ENCODE results near the gene GPR137B. TPM values are rescaled to one million over a fixed set of nuclear protein-coding genes. Genes with fewer than 3 reads are reported as not detected.

Gene GPR137B
- total and polyA plus RNA-seq, 7 donors, result 0.60 to 1.9 (median 1.5) TPM

DNA sequence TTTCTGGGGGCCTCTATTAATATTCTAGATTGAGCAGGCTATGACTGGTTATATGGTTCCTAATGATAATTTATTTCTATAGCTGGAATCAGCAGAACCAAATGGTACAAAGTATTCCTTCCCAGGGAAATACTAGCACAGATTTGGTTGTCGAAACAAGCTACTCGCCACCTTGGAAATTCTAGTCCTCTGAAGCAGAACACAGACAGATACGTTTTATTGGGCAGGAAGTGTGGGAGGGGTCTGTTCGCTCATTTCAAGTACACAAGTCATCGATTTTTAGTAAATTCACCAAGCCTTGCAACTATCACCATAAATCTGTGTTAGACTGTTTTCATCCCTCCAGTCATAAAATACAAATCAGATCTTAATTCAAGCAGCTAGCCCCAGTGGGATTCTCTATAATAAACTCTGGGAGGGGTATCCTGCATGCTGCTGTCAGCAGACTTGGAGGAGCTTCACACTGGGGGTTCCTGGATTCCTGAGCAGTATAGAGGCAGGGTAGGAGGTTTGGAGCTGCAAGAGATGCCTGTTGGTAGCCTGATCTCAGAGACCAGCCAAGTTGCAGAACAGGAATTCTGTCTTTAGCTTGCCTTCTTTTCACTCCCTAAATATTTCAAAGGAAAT, 9.8 kb upstream of the GPR137B start:
- Histone ChIP-seq H3K9me3 (peaks cover 5% of the 10 kb centered on the region), H3K27ac (no peak overlapping the region), H3K4me1 (no peaks in the 10 kb centered on the region), H3K4me3 (no peak overlapping the region), H3K27me3 (ENCODE audit: insufficient read depth in 3 of 3, low read length in 2 of 3) (peaks cover 0 to 5% (median 1%) of the 10 kb centered on the region in 3 donors), H3K36me3 (ENCODE audit: insufficient read depth in 1 of 2, low read depth in 1 of 2) (no peaks in the 10 kb centered on the region)
- no peak for ATAC-seq
- DNase-seq, result no peak
- TF ChIP-seq, protein P1, sequence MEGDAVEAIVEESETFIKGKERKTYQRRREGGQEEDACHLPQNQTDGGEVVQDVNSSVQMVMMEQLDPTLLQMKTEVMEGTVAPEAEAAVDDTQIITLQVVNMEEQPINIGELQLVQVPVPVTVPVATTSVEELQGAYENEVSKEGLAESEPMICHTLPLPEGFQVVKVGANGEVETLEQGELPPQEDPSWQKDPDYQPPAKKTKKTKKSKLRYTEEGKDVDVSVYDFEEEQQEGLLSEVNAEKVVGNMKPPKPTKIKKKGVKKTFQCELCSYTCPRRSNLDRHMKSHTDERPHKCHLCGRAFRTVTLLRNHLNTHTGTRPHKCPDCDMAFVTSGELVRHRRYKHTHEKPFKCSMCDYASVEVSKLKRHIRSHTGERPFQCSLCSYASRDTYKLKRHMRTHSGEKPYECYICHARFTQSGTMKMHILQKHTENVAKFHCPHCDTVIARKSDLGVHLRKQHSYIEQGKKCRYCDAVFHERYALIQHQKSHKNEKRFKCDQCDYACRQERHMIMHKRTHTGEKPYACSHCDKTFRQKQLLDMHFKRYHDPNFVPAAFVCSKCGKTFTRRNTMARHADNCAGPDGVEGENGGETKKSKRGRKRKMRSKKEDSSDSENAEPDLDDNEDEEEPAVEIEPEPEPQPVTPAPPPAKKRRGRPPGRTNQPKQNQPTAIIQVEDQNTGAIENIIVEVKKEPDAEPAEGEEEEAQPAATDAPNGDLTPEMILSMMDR (IDR thresholded peaks at IDR 0.05), result no peak
- intact Hi-C loops (cut with DNase I), result no loop called here
- 58 to 66% (median 64%) methylated on average over 5 of the region's 5 CpGs for WGBS, 3 donors

DNA sequence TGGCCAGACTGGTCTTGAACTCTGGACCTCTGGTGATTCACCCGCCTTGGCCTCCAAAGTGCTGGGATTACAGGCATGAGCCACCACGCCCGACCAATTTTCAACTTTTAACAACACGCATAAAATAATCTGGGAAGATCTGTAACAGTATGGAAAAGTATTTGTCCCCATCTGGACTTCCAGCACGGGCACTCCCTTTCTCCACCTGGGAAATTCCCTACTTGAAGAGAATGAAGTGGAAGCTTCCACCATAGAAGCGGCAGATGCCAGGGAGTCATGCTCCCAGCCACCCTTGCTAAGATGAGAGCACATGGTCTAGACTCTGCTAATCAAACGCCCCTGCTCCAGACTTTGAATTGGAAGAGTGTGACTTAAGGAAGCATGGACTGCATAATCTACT, 9.0 kb upstream of the GPR137B start:
- no peaks in the 10 kb centered on the region for H3K36me3 ChIP-seq (ENCODE audit: insufficient read depth in 1 of 2, low read depth in 1 of 2)
- H3K4me1 ChIP-seq, result no peaks in the 10 kb centered on the region
- no peak overlapping the region for H3K4me3 ChIP-seq
- intact Hi-C loops (cut with DNase I), result no loop called here
- no peak for DNase-seq
- 76 to 82% (median 79%) methylated on average over 7 of the region's 7 CpGs for WGBS, 3 donors
- H3K27me3 ChIP-seq (ENCODE audit: insufficient read depth in 3 of 3, low read length in 2 of 3), result peaks cover 0 to 5% (median 1%) of the 10 kb centered on the region in 3 donors
- H3K27ac ChIP-seq, result no peak overlapping the region
- no peak for ATAC-seq
- peaks cover 5% of the 10 kb centered on the region for H3K9me3 ChIP-seq
- TF ChIP-seq, protein P1 (IDR thresholded peaks at IDR 0.05), result no peak

DNA sequence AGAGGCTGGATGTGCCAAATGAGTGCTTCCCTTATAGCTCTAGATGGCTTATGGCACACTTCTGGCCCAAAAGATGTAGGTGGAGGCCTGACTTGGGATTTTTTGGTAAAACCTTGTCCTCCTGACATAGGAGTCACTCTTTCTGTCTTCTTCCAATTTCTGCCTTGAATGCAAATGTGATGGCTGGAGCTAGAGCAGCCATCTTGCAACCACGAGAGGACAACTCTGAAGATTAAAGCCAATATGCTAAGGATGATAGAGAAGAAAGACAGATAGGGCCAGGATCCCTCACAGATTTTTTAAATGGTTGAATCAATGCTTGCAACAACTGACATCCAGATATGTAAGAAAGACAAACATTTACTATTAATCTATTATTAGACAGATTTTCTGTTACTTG, 8.5 kb upstream of the GPR137B start:
- Histone ChIP-seq H3K4me3 (no peak overlapping the region), H3K9me3 (peaks cover 5% of the 10 kb centered on the region), H3K36me3 (ENCODE audit: insufficient read depth in 1 of 2, low read depth in 1 of 2) (no peaks in the 10 kb centered on the region), H3K27me3 (ENCODE audit: insufficient read depth in 3 of 3, low read length in 2 of 3) (peaks cover 0 to 5% (median 0%) of the 10 kb centered on the region in 3 donors), H3K27ac (no peak overlapping the region), H3K4me1 (no peaks in the 10 kb centered on the region)
- TF ChIP-seq, protein P1 (IDR thresholded peaks at IDR 0.05), result no peak
- ATAC-seq, result no peak
- whole genome bisulfite sequencing, 3 donors, result 87 to 91% (median 89%) methylated on average over 1 of the region's 1 CpG
- no peak for DNase-seq
- intact Hi-C loops (cut with DNase I), result no loop called here

DNA sequence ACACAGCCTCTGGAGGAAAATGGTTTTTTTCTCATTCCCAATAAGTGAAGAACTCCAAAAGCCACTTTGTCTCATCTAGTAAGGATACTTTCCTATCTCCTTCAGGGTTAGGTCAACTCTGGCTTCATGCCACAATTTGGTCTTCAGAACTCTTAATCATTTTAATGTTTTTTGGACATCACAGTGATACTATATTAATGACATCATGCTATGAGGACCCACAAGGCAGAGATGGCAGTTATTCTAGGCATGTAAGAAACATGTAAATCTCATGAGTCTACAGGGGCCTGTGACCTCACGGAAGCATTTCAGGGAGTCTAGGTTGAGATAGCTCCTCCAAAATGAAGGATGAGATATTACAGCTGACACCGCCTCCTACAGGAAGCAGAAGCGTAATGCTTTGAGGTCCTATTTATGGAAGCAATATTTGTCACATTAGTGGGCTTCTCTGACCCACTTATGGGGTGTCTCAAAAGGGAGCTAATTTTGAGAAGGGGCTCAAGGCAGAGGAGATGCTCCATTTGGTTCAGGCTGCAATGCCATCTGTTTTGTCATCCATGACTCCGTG, 5.0 kb upstream of the GPR137B start:
- no peak for ATAC-seq
- Histone ChIP-seq H3K27me3 (ENCODE audit: insufficient read depth in 3 of 3, low read length in 2 of 3) (peaks cover 0 to 33% (median 6%) of the 10 kb centered on the region in 3 donors), H3K27ac (no peak overlapping the region), H3K36me3 (ENCODE audit: insufficient read depth in 1 of 2, low read depth in 1 of 2) (no peaks in the 10 kb centered on the region), H3K9me3 (peaks cover 5% of the 10 kb centered on the region), H3K4me3 (no peak overlapping the region), H3K4me1 (no peaks in the 10 kb centered on the region)
- TF ChIP-seq, protein P1 (IDR thresholded peaks at IDR 0.05), result no peak
- DNase-seq, result no peak
- intact Hi-C loops (cut with DNase I), result no loop called here
- WGBS, 3 donors, result 88 to 91% (median 89%) methylated on average over 4 of the region's 4 CpGs
